NB4 (cell line): ENCODE results near the gene CADM2.

Experiments used
- MAX ChIP-seq: IDR thresholded peaks from 2 replicates; pipeline ENCODE4 v1.6.1; 2011; ENCODE audit warnings: low read depth, low read length
- MYC ChIP-seq: IDR thresholded peaks from 2 replicates; pipeline ENCODE4 v1.6.1; 2011; ENCODE audit warnings: low read depth, low read length
- POLR2A ChIP-seq: IDR thresholded peaks from 2 replicates; pipeline ENCODE4 v1.6.1; 2011; ENCODE audit warnings: mild to moderate bottlenecking; ENCODE audit not compliant: insufficient read length; ENCODE audit errors: extremely low read depth
- TF ChIP-seq, protein P1 (sequence below): IDR thresholded peaks from one replicate; pipeline ENCODE4 v1.5.1; 2012; ENCODE audit warnings: low read depth, low read length

DNA sequence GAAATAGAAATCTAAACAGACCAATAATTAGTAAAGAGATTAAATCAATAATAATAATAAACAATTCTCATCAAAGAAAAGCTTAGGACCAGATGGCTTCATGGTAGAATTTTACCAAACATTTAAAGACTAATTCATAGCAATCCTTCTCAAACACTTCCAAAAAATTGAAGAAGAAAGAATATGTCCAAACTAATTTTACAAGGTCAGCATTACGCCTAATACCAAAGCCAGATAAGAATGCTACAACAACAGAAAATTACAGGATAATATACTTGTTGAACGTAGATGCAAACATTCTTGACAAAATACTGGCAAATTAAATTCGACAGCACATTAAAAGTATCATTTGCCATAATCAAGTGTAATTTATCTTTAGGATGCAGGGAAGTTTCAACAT, 36.1 kb upstream of the CADM2 start:
- no peak for TF ChIP-seq POLR2A
- TF ChIP-seq, protein P1, sequence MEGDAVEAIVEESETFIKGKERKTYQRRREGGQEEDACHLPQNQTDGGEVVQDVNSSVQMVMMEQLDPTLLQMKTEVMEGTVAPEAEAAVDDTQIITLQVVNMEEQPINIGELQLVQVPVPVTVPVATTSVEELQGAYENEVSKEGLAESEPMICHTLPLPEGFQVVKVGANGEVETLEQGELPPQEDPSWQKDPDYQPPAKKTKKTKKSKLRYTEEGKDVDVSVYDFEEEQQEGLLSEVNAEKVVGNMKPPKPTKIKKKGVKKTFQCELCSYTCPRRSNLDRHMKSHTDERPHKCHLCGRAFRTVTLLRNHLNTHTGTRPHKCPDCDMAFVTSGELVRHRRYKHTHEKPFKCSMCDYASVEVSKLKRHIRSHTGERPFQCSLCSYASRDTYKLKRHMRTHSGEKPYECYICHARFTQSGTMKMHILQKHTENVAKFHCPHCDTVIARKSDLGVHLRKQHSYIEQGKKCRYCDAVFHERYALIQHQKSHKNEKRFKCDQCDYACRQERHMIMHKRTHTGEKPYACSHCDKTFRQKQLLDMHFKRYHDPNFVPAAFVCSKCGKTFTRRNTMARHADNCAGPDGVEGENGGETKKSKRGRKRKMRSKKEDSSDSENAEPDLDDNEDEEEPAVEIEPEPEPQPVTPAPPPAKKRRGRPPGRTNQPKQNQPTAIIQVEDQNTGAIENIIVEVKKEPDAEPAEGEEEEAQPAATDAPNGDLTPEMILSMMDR: no peak
- TF ChIP-seq MAX: no peak
- no peak for TF ChIP-seq MYC
